GM12878 (cell line): Measurements from ENCODE around the gene SPOCK1. TPM values are rescaled to one million over a fixed set of nuclear protein-coding genes. Genes with fewer than 3 reads are reported as not detected.

Experiments used
- ATAC-seq: fragments of 200-7000 bp; cut with Tn5 transposase; 3 replicates; pipeline ENCODE4 v1.9.1; 2020; ENCODE audit warnings: mild to moderate bottlenecking, moderate library complexity
- BruUV-seq: library from RNA; stranded (reverse); fragments of 400-500 nt; replicated peaks from 2 replicates; lab custom pipeline; 2021; lab: Mats Ljungman, UMichigan
- CTCF ChIA-PET: fragments of 300-600 bp; sonication (Branson Sonifier 250); formaldehyde crosslinking; extraction: SDS; loops from one replicate; lab custom pipeline; 2021; ENCODE audit warnings: inconsistent platforms; lab: Yijun Ruan, JAX
- POLR2A ChIA-PET: fragments of 350-600 bp; formaldehyde crosslinking; extraction: SDS; loops from one replicate; lab custom pipeline; 2021; ENCODE audit warnings: inconsistent platforms; lab: Charles Lee
- RAD21 ChIA-PET: fragments of 300-600 bp; sonication (Branson Sonifier 250); formaldehyde crosslinking; loops from one replicate; lab custom pipeline; 2023; ENCODE audit warnings: antibody characterized with exemption; ENCODE audit not compliant: unreplicated experiment; lab: Charles Lee
- SMC1A ChIA-PET: fragments of 300-600 bp; sonication (Branson Sonifier 250); formaldehyde crosslinking; loops from one replicate; lab custom pipeline; 2023; ENCODE audit not compliant: unreplicated experiment, uncharacterized antibody; lab: Charles Lee
- DNase-seq: peaks from one replicate; pipeline ENCODE4 v3.0.0-alpha.2; 2011; ENCODE audit warnings: low read depth, low spot score
- FAIRE-seq: peaks from 3 replicates; lab custom pipeline; 2011; peaks lifted over from hg19 to GRCh38; lab: Jason Lieb, UNC
- H2AFZ ChIP-seq: 2 replicates; pipeline ENCODE4 v1.6.0; 2011; ENCODE audit warnings: low read depth, low read length, control low read depth; ENCODE audit not compliant: control insufficient read depth
- H3K27ac ChIP-seq: 2 replicates; pipeline ENCODE4 v1.5.1; 2011; ENCODE audit warnings: control low read depth; ENCODE audit not compliant: control insufficient read depth, insufficient read depth
- H3K27me3 ChIP-seq, 2 experiments: replicated peaks in 1 of 2; 2 replicates each; pipeline versions ENCODE4 v1.6.0 to v1.6.1; 2011; ENCODE audit warnings: low read length in 1 of 2; ENCODE audit not compliant: control insufficient read depth in 2 of 2, insufficient read depth in 2 of 2
- H3K36me3 ChIP-seq, 2 experiments: 2 replicates each; pipeline ENCODE4 v1.5.1; 2011; ENCODE audit warnings: low read length in 1 of 2; ENCODE audit not compliant: control insufficient read depth in 2 of 2, insufficient read depth in 2 of 2
- H3K4me1 ChIP-seq: 2 replicates; pipeline ENCODE4 v1.6.1; 2011; ENCODE audit warnings: mild to moderate bottlenecking, low read length, moderate library complexity, mixed read lengths; ENCODE audit not compliant: control insufficient read depth, insufficient read depth
- H3K4me2 ChIP-seq: 2 replicates; pipeline ENCODE4 v1.6.0; 2011; ENCODE audit warnings: control low read depth; ENCODE audit not compliant: control insufficient read depth, insufficient read depth
- H3K4me3 ChIP-seq: fragments of 200-600 bp; sonication (generic); 2 replicates; pipeline ENCODE4 v1.5.1; 2016
- H3K79me2 ChIP-seq: 2 replicates; pipeline ENCODE4 v1.6.0; 2011; ENCODE audit warnings: low read length; ENCODE audit not compliant: control insufficient read depth, insufficient read depth
- H3K9ac ChIP-seq: 2 replicates; pipeline ENCODE4 v1.8.0; 2011; ENCODE audit warnings: low read length, control low read depth, mixed read lengths; ENCODE audit not compliant: control insufficient read depth, insufficient read depth
- H3K9me3 ChIP-seq: replicated peaks from 3 replicates; pipeline ENCODE4 v1.5.1; 2011; ENCODE audit warnings: mild to moderate bottlenecking, low read length; ENCODE audit not compliant: control insufficient read depth, insufficient read depth
- H4K20me1 ChIP-seq: 2 replicates; pipeline ENCODE4 v1.6.0; 2011; ENCODE audit not compliant: control insufficient read depth, insufficient read depth
- CREM ChIP-seq: IDR thresholded peaks from 2 replicates; pipeline ENCODE4 v1.6.1; 2014; ENCODE audit warnings: antibody characterized with exemption, low read depth
- E2F8 ChIP-seq: fragments of 450-650 bp; IDR thresholded peaks from 2 replicates; pipeline ENCODE4 v1.6.1; 2018; ENCODE audit warnings: mild to moderate bottlenecking, low read depth, moderate library complexity; ENCODE audit not compliant: partially characterized antibody
- FOS ChIP-seq: IDR thresholded peaks from 3 replicates; pipeline ENCODE4 v1.6.1; 2011; ENCODE audit warnings: borderline replicate concordance; ENCODE audit not compliant: insufficient read length; ENCODE audit errors: extremely low read depth
- HSF1 ChIP-seq: fragments of 150-350 bp; IDR thresholded peaks from 2 replicates; pipeline ENCODE4 v1.6.1; 2014; ENCODE audit warnings: mild to moderate bottlenecking, low read depth, low read length
- MEF2A ChIP-seq: IDR thresholded peaks from 2 replicates; pipeline ENCODE4 v1.6.1; 2011; ENCODE audit warnings: low read depth, mild to moderate bottlenecking, low read length, moderate library complexity; ENCODE audit not compliant: insufficient read depth
- NFYA ChIP-seq: IDR thresholded peaks from 2 replicates; pipeline ENCODE4 v1.6.1; 2011; ENCODE audit warnings: low read depth, mild to moderate bottlenecking, low read length, improper control_type of control experiment, borderline replicate concordance
- USF1 ChIP-seq: IDR thresholded peaks from 2 replicates; pipeline ENCODE4 v1.6.1; 2011; ENCODE audit warnings: borderline replicate concordance, low read depth, mild to moderate bottlenecking, moderate library complexity, mixed read lengths, low read length; ENCODE audit not compliant: insufficient read depth; ENCODE audit errors: extremely low read length
- WGBS: methylation state at CpG from one replicate; pipeline ENCODE4 v1.1.6; 2016; ENCODE audit warnings: low lambda C conversion rate; ENCODE audit not compliant: insufficient replicate concordance, insufficient coverage; ENCODE audit errors: missing lambda C conversion rate; 5-methylcytosine and 5-hydroxymethylcytosine counted together
- in situ Hi-C: fragments of 300-500 bp; cut with MboI; formaldehyde crosslinking; loops from 9 replicates; pipeline ENCODE4 v1.14.3; 2018; ENCODE audit warnings: mixed read lengths
- intact Hi-C: fragments of 100-400 bp; cut with micrococcal nuclease; formaldehyde crosslinking; loops from one replicate; pipeline ENCODE4 v1.14.2; 2022; ENCODE audit not compliant: unreplicated experiment
- polyA plus RNA-seq, 11 experiments: library from polyadenylated mRNA; depleted of rRNA in 4 of 11; unstranded in 6 of 11; stranded (reverse) in 5 of 11; fragments of >200 nt; fragmentation: Nextera tagmentation in 4 of 11; fragmentation: Illumina TruSeq in 1 of 11; extraction: Ambion mirVana in 4 of 11; extraction: Trizol in 1 of 11; gene quantifications; 1 replicate in 1 of 11; 2 replicates in 10 of 11; pipeline versions ENCODE4 v1.2.1 to v1.2.3, GENCODE V29; 2011 to 2016; ENCODE audit warnings: inconsistent platforms in 2 of 11, missing spikeins in 2 of 11, low read depth in 1 of 11
- total RNA-seq, 4 experiments: library from RNA; depleted of rRNA in 3 of 4; stranded (reverse); fragments of >200 nt in 3 of 4; fragmentation: Illumina TruSeq in 1 of 4; extraction: Trizol in 1 of 4; gene quantifications; 2 replicates each; pipeline versions ENCODE4 v1.2.1 to v1.2.3, GENCODE V29; 2013 to 2021

The SPOCK1 gene
- total and polyA plus RNA-seq, 10 of the 15 experiments (the other 5 are each of a cell fraction or from before 2014, with no cell fraction given), result 0.06 to 0.68 (median 0.25) TPM; not detected in 3

GRCh38 chr5:137300411-137301240, 198.5 kb downstream of the SPOCK1 start:
- ChIA-PET POLR2A (no interaction called here), CTCF (interaction anchor here (1.2 to 1.6 kb wide), 2 partner anchors 19 to 21 kb away, joined by 3 read pairs; no protein-coding TSS in a partner anchor), SMC1A (no interaction called here), RAD21 (no interaction called here)
- FAIRE-seq, result no peak
- DNase-seq, result no peak
- 9% methylated on average over 4 of the region's 4 CpGs for WGBS
- Histone ChIP-seq H3K36me3 (no peaks in the 10 kb centered on the region), H4K20me1 (no peaks in the 10 kb centered on the region), H3K27ac (no peak overlapping the region), H3K4me1 (no peaks in the 10 kb centered on the region), H3K4me2 (no peak overlapping the region), H3K27me3 (peaks cover 0 to 4% of the 10 kb centered on the region in 2 experiments; a peak in 1 of 4 replicates), H3K9ac (no peak overlapping the region), H3K4me3 (no peak overlapping the region), H2AFZ (no peak overlapping the region), H3K79me2 (no peaks in the 10 kb centered on the region), H3K9me3 (no peaks in the 10 kb centered on the region)
- ATAC-seq, result no peak
- TF ChIP-seq CREM, result no peak
- no peak for TF ChIP-seq FOS
- TF ChIP-seq MEF2A, result no peak
- intact Hi-C loops (no loop called here), in situ Hi-C loops (no loop called here)
- no TSS peak for BruUV-seq

- intact Hi-C loops, result no loop called here
- ATAC-seq, result no peak
- in situ Hi-C loops, result no loop called here
- SMC1A ChIA-PET, result no interaction called here
- Histone ChIP-seq H3K27me3 (0 out of 4 replicates have a peak, but pooled peaks cover 0 to 7% of the 10 kb centered on the region in 2 experiments), H2AFZ (no peak overlapping the region), H3K4me3 (no peak overlapping the region), H3K9ac (no peak overlapping the region), H4K20me1 (no peaks in the 10 kb centered on the region), H3K79me2 (no peaks in the 10 kb centered on the region), H3K4me2 (no peak overlapping the region), H3K4me1 (no peaks in the 10 kb centered on the region), H3K36me3 (no peaks in the 10 kb centered on the region), H3K27ac (no peak overlapping the region), H3K9me3 (no peaks in the 10 kb centered on the region)
- FAIRE-seq, result no peak
- POLR2A ChIA-PET, result no interaction called here
- DNase-seq, result no peak
- BruUV-seq, result no TSS peak
- CTCF ChIA-PET, result no interaction called here
- RAD21 ChIA-PET, result no interaction called here
- 51% methylated on average over 12 of the region's 12 CpGs for WGBS
- TF ChIP-seq E2F8, result no peak
- TF ChIP-seq HSF1, result no peak
- TF ChIP-seq USF1, result no peak
- no peak for TF ChIP-seq NFYA
These were observed 202.8 kb downstream of the SPOCK1 start for GRCh38 chr5:137296213-137296781.
